ENCODE data around the gene ENAM. TPM values are rescaled to one million over a fixed set of nuclear protein-coding genes. Genes with fewer than 3 reads are reported as not detected.

ENAM gene, protein sequence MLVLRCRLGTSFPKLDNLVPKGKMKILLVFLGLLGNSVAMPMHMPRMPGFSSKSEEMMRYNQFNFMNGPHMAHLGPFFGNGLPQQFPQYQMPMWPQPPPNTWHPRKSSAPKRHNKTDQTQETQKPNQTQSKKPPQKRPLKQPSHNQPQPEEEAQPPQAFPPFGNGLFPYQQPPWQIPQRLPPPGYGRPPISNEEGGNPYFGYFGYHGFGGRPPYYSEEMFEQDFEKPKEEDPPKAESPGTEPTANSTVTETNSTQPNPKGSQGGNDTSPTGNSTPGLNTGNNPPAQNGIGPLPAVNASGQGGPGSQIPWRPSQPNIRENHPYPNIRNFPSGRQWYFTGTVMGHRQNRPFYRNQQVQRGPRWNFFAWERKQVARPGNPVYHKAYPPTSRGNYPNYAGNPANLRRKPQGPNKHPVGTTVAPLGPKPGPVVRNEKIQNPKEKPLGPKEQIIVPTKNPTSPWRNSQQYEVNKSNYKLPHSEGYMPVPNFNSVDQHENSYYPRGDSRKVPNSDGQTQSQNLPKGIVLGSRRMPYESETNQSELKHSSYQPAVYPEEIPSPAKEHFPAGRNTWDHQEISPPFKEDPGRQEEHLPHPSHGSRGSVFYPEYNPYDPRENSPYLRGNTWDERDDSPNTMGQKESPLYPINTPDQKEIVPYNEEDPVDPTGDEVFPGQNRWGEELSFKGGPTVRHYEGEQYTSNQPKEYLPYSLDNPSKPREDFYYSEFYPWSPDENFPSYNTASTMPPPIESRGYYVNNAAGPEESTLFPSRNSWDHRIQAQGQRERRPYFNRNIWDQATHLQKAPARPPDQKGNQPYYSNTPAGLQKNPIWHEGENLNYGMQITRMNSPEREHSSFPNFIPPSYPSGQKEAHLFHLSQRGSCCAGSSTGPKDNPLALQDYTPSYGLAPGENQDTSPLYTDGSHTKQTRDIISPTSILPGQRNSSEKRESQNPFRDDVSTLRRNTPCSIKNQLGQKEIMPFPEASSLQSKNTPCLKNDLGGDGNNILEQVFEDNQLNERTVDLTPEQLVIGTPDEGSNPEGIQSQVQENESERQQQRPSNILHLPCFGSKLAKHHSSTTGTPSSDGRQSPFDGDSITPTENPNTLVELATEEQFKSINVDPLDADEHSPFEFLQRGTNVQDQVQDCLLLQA
- 3.8 TPM for polyA plus RNA-seq (ENCODE audit: insufficient read length)

DNA sequence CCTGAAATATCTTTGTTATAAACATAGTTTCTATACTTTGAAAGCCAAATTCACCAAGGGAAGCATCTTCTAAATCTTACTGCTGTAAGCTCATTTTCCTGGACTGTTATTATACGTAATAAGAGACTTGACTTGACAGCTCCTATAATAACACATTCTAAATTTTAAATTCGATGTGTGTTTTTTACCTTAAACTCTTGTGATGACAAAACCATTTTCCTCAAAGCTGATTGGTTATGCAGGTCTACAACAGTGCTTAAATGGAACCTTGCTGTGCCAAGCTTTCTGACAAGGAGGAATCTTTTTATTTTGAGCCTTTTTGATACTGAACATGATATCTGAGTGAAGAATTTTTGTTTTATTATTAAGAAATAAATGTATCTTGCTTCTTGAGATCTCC, at the start of gene ENAM:
Gene ENAM (plus strand): TSS at position 301 of the 400 bp plus-strand sequence. CDS start 757 bp downstream, outside the sequence.
- DNase-seq (ENCODE audit: low read depth), result no peak

DNA sequence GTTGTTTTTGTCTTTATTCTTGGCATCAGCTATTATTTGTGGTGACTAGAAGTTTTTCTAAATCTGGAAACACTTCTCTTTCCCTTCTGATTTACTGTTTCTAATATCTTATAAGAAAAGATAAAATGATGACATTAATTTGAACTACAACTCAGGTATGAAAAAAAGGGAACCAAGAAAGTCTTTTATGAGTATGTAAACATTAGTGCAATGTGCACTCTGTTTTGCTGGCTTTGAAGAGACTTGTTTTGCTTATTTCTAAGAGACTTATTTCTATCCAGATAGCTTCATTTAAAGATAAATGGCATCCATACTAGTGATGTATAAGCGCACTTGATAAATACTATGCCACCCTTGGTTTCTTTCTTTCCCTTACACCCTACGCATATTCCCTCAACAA, 46.6 kb upstream of the ENAM start:
- no peak for DNase-seq (ENCODE audit: low read depth)

DNA sequence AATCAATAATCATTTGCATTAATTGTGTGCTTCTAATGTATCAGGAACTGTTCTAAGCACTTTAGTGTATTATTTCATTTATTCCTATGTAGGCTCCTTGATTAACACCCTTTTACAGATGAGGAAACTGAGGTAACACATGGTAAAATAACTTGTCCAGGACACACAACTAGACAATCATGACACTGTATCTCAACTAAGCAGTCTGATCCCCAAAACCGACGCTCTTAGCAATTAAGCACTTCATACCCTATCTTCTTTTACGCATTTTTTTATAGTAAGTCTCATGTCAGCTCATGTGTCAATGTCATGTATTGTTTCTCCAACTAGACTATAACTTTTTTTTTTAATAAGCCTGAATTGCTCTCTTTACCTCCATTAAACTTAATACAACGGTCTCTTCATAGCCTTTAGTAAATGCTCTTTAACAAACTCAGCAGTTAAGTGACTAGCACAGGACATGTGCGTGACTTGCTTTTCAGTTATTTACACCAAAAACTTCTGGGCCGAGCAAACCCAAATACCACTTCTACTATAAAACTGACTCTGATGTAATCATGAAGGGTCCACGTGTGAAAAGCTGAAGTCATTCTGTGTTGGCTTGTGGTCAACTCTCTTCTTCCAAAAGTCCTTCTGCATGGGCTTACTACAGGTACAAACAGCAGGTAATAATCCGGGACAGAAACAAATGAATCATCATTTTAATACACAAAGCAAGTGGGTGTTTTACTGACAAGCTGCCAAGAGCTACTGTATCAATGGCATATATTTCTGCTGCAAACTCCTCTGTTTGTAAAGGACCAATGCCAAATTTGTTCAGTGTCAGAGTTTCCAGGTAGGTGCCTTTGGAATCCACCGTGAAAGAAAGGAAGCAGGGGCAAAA, 44.4 kb upstream of the ENAM start:
- no peak for DNase-seq (ENCODE audit: low read depth)

DNA sequence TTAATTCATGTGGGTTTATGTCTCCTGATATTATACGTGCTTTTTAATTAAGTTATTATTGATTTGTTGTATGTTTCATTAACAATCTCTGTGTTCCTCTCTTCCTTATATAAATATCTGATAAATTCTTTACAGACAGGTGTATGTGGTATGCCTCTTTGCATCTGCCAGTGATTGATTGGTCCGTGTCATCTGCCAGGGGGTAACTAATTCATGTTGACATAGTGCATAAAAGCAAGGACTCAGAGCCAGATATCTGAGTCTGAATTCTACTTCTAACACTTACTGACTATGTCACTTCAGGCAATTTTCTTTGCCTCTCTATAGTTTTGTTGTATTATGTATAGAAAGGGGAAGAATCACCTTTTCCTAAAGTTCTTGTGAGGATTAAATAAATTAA, 41.7 kb upstream of the ENAM start:
- no peak for DNase-seq (ENCODE audit: low read depth)

DNA sequence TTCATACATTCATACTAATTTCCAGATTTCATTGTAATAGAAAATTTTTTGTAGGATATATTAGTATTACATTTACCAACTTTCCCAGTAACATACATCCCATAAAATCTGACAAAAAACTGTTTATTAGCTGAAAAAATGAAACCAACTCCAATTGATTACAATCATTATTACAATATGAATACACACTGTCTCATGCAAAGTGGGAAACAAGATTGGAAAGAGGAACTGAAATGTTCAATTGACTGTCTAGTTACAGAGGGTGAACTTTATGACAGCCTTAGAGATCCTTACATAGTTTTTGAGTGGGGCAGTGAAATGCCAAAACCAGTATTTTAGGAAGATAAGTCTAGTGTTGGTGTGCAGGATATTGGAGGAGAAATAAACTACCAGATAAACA, 38.8 kb upstream of the ENAM start:
- no peak for DNase-seq (ENCODE audit: low read depth)

DNA sequence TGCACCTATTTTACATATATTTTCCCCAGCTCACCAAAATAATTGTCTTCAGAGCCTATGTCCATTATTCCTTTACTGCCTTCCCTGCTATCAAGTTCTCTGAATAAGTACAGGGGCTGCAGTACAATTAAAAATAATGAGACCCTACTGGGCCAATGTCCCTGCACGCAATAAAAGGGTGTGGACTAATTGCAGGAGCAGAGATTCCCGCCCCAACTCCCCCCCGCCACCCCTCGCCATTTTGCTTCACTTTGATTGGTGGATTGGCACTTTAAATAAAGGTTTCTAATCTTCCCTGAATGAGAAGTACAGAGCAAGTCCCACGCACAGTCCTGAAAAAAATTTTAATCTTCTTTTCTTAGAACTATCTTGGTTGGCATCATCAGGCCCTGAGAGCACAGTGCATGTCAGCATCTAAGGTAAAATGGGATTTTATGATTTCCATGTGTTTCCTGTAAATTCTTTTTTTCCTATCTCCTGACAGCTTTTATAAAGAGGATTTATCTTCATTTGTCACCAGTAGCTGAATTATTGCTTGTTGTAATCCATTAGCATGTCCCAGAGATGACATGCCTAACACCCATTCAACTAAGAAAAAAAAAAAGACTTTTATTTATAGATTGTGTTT, 36.5 kb upstream of the ENAM start, which contains the start of gene AMBN:
Gene AMBN (plus strand): TSS at position 302 of the 628 bp plus-strand sequence. CDS start 103 bp downstream, at position 405.
- DNase-seq (ENCODE audit: low read depth), result no peak

DNA sequence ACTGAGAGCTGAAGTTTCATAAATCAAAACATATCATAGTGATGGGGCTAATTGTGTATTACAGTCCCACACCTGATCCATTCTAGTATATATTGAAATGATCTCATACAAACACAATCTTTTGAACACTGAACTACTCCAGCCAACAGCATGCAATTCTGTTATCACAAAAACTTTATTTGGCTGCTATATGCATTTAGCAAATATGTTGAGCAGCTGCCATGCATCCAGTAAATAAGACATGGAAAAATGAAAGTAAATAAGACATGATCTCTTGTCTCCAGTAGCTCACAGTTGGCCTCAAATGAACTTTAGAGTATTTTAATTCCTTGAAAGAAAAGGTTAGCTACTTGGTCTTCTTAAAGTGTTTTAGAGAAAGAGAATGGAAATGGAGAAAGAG, 34.3 kb upstream of the ENAM start:
- DNase-seq (ENCODE audit: low read depth), result no peak

DNA sequence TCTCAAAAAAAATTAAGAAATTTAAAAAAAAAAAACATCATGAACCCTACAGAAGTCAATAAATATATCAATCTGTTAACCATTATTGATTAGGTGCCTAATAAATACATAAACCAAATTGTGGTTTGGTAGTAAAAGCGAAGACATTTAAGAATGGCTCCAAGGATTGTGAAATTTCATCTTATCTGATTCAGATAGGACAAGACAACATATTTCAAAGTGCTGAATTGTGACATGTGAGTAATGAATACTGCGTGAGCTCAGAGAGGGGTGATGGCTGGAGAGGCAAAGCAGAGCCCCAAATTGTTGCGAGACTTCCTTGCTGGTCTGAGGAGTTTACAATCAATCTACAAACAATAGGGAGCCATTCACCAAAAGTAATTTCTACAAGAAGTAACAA, 28.2 kb upstream of the ENAM start:
- DNase-seq (ENCODE audit: low read depth), result no peak

DNA sequence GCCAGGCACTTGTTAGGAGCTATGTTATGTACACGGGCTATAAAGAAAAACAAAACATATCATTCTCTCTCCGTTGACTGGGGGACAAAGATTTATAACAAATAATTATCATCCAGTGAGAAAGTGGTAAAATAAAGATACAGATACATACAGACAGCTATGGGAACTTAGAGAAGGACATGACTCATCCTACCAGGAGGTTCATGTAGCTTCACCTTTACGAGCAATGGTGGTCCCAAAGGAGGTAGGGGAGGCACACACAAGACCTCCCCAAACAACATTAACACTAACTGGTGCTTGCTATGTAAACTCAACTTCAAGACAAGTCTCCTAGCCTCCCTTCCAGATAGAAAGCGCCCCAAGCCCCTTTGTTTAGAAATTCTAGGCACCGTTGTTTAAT, 27.6 kb upstream of the ENAM start:
- DNase-seq (ENCODE audit: low read depth), result no peak

DNA sequence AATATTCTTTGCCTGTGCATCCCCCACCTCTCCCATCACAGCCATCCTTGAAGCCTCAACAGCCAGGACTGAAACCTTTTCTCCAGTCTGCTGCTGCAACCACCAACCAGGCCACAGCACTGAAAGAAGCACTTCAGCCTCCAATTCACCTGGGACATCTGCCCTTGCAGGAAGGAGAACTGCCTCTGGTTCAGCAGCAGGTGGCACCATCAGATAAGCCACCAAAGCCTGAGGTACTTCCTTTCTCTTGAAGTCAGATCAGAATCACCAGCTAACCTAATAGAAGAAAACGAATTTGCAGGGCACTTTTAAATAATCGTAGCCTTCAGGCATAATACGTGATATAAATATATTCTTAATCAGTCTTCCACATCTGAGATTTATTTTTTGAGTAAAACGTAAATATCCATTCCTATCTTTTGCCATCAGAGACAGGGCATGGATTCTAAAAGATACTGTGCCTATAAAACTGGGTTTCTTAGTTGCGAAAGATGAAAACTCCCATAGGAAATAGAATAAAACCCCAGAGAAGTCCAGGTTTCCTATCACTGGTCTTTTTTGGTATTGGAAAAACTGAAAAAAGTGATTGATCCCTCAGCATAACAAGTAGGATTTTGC, 27.0 kb upstream of the ENAM start:
- DNase-seq (ENCODE audit: low read depth), result peak; percentile 8

DNA sequence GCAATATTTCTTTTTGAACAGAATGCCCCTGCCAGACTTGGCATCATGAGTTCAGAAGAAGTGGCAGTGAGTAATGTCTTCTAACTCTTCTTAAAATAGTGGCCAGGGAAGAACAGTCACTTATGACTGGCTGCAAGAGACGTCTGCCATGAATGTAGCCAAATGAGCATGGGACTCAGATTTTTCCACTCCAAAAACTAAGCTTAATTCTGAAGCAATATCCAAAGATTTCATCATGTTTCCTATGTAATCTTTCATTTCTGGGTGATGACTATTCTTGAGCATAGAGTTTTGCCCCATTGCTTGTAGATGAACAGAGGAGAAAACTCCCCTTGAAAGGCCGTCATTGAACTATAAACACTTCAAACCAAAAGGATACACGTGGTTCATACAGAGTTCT, 24.7 kb upstream of the ENAM start:
- DNase-seq (ENCODE audit: low read depth), result no peak

DNA sequence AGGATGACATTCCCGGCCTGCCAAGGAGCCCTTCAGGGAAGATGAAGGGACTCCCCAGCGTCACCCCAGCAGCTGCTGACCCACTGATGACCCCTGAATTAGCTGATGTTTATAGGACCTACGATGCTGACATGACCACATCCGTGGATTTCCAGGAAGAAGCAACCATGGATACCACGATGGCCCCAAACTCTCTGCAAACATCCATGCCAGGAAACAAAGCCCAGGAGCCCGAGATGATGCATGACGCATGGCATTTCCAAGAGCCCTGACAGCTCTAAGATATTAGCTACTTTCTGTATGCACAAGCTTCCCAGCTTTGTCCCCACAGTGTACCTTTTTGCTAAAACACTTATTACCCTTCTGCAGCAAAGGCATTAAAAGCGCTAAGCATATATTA, 22.1 kb upstream of the ENAM start:
- DNase-seq (ENCODE audit: low read depth), result no peak

DNA sequence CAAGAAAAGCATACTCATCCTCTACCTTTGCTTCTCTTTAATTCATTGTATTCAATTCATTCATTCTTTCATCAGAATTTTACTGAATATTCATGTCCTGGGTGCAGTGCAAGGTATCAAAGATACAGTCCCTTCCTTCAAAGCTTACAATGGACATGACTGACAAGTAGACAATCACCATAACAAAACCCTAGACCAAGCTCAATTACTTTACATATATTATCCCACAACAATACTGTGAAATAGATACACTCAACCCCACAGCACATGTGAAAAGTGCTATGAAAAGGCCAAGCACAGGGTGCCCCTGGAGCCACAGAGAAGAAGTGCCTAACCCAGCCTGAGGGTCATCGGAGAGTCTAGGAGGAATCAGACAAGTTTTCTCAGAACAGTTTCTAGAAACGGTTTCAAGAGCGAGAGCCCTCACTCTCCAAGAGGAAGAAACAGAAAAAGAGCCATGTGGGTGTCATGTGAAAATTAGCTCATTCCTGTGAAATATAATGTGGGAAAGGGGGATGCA, 21.1 kb upstream of the ENAM start:
- DNase-seq (ENCODE audit: low read depth), result no peak

DNA sequence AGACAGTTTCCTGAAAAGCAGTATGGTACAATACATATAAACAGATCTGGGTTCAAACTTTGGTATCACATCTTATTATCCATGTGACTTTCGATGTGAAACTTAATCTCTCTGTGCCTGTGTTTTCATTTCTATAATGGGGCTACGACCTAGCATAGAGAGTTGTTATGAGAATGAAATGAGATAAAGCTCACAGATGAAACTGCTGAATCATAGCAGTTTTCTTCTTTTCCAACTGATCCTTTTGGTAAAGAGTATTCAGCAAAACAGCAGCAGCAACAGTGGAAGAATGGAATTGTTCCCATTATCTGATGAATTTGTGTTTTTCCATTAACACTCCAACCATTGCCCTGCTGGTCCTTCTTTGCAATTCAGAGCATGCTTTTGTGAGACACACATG, 20.2 kb upstream of the ENAM start:
- no peak for DNase-seq (ENCODE audit: low read depth)

DNA sequence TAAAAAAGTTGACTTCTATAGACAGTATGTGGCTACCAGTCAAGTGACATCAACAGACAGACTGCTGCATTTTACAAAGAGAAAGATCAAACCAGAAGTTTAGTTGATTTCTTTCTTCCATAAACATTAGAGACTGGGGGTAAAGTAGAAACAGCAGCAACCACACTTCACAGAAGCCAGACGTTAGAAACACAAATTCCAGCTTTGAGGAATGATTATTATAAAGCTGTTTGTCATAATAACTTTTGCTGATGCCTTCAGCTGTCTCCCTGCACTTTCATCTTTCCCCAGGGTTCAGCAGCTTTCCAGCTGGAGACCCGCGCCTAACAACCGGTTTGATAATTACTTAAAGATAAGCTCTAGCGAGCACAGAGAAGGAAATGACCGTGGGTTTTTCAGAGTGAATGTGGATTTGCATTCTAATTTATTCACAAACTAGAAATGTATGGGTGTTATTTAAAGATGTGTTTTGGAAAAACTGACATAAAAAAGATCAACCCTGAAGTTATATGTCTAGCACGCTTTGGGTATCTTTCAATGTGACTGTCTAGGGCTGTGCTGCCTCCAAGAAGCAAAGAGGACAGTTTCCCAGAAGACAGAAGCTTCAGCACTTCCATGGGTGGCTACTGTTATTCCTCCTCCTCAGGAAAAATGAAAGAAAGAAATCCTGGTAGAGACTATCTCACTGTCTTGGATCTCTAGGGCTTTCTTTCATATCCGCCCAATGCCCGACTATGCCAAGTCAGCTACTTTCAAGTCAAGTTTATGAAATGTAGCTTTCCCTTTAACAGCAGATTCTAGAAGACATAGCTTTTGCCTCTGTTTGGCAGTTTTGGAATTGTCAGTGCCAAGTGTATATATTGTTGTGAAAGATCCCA, 15.0 kb upstream of the ENAM start:
- DNase-seq (ENCODE audit: low read depth), result no peak

DNA sequence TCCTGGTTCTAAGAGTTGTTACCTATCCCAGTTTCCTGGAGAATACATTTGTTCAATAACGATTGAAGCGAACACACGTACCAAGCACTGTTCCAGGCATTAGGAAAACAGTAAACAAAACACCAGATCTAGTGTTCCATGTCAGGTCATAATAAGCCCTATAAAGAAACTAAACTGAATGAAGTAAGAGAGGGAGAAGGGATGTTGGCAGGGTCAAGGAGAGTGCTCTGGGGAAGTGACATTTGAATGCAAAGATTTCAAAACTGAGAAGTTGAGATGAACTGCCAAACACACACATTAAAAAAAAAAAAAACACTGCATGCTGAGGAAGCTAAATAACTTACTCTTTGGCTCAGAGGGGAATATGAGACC, 14.4 kb upstream of the ENAM start:
- no peak for DNase-seq (ENCODE audit: low read depth)

DNA sequence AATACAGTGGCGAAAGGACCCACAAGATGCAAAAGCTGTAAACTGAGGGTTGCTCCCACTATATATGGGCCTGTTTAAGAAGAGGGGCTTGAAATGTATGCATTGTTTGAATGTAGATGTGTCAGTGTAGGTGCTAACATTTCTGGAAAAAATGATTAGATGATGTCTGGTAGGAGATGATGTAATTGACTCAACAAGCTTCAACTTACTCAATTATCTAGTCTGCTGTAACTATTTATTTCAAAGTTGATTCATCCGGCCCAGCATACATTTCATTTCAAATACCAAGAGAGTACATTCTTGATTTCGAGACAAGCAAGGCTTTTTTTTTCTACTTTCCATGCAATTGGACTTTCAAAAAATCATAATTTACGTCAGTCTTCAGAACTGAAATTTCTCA, 9.3 kb upstream of the ENAM start:
- no peak for DNase-seq (ENCODE audit: low read depth)

DNA sequence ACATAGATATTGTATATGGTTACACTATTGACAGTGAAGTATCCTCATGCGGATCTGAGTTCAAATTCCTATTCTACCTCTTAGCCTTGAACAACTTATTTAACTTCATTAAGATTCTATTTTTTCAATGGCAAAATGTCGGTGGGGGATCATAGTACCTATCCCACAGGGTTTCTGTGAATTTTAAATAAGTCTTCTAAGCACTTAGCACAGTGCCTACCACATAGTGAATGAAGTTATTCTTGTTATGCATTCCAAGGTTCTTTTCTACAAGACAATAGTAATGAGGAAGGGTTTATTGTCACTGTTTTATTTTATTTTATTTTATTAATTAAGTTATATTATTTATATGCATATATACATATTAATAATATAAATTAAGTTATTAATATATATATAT, 8.8 kb upstream of the ENAM start:
- no peak for DNase-seq (ENCODE audit: low read depth)

DNA sequence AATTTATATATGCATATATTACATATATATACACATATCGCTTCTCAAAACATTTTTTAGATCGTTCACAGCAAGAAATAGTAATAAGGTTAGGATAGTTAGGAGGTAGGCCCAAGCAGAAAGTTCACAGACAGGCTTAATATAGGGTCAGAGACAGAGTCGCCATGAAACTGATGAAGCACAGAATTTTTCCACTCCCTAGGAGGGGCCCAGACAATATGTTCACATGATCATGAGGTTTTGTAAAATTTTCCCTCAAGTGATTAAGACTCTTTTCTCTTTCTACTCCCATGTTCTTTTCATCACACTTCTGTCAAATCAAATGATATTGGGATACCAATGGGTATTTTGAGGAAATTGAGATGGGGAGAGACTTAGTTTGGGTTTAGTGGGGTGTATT, 5.2 kb upstream of the ENAM start:
- no peak for DNase-seq (ENCODE audit: low read depth)

All from forelimb muscle (tissue), 1 donor.